GM12878 (cell line): ENCODE results near the gene FOXP3. TPM values are rescaled to one million over a fixed set of nuclear protein-coding genes. Genes with fewer than 3 reads are reported as not detected.

ENCODE experiments used
- ATAC-seq: fragments of 200-7000 bp; cut with Tn5 transposase; 3 replicates; pipeline ENCODE4 v1.9.1; 2020; ENCODE audit warnings: mild to moderate bottlenecking, moderate library complexity
- BruUV-seq: library from RNA; stranded (reverse); fragments of 400-500 nt; replicated peaks from 2 replicates; lab custom pipeline; 2021; lab: Mats Ljungman, UMichigan
- CTCF ChIA-PET: fragments of 300-600 bp; sonication (Branson Sonifier 250); formaldehyde crosslinking; extraction: SDS; loops from one replicate; lab custom pipeline; 2021; ENCODE audit warnings: inconsistent platforms; lab: Yijun Ruan, JAX
- POLR2A ChIA-PET: fragments of 350-600 bp; formaldehyde crosslinking; extraction: SDS; loops from one replicate; lab custom pipeline; 2021; ENCODE audit warnings: inconsistent platforms; lab: Charles Lee
- RAD21 ChIA-PET: fragments of 300-600 bp; sonication (Branson Sonifier 250); formaldehyde crosslinking; loops from one replicate; lab custom pipeline; 2023; ENCODE audit warnings: antibody characterized with exemption; ENCODE audit not compliant: unreplicated experiment; lab: Charles Lee
- SMC1A ChIA-PET: fragments of 300-600 bp; sonication (Branson Sonifier 250); formaldehyde crosslinking; loops from one replicate; lab custom pipeline; 2023; ENCODE audit not compliant: unreplicated experiment, uncharacterized antibody; lab: Charles Lee
- DNase-seq: peaks from one replicate; pipeline ENCODE4 v3.0.0-alpha.2; 2011; ENCODE audit warnings: low read depth, low spot score
- FAIRE-seq: peaks from 3 replicates; lab custom pipeline; 2011; peaks lifted over from hg19 to GRCh38; lab: Jason Lieb, UNC
- H2AFZ ChIP-seq: 2 replicates; pipeline ENCODE4 v1.6.0; 2011; ENCODE audit warnings: low read depth, low read length, control low read depth; ENCODE audit not compliant: control insufficient read depth
- H3K27ac ChIP-seq: 2 replicates; pipeline ENCODE4 v1.5.1; 2011; ENCODE audit warnings: control low read depth; ENCODE audit not compliant: control insufficient read depth, insufficient read depth
- H3K27me3 ChIP-seq, 2 experiments: replicated peaks in 1 of 2; 2 replicates each; pipeline versions ENCODE4 v1.6.0 to v1.6.1; 2011; ENCODE audit warnings: low read length in 1 of 2; ENCODE audit not compliant: control insufficient read depth in 2 of 2, insufficient read depth in 2 of 2
- H3K36me3 ChIP-seq, 2 experiments: 2 replicates each; pipeline ENCODE4 v1.5.1; 2011; ENCODE audit warnings: low read length in 1 of 2; ENCODE audit not compliant: control insufficient read depth in 2 of 2, insufficient read depth in 2 of 2
- H3K4me1 ChIP-seq: 2 replicates; pipeline ENCODE4 v1.6.1; 2011; ENCODE audit warnings: mild to moderate bottlenecking, low read length, moderate library complexity, mixed read lengths; ENCODE audit not compliant: control insufficient read depth, insufficient read depth
- H3K4me2 ChIP-seq: 2 replicates; pipeline ENCODE4 v1.6.0; 2011; ENCODE audit warnings: control low read depth; ENCODE audit not compliant: control insufficient read depth, insufficient read depth
- H3K4me3 ChIP-seq: fragments of 200-600 bp; sonication (generic); 2 replicates; pipeline ENCODE4 v1.5.1; 2016
- H3K79me2 ChIP-seq: 2 replicates; pipeline ENCODE4 v1.6.0; 2011; ENCODE audit warnings: low read length; ENCODE audit not compliant: control insufficient read depth, insufficient read depth
- H3K9ac ChIP-seq: 2 replicates; pipeline ENCODE4 v1.8.0; 2011; ENCODE audit warnings: low read length, control low read depth, mixed read lengths; ENCODE audit not compliant: control insufficient read depth, insufficient read depth
- H3K9me3 ChIP-seq: replicated peaks from 3 replicates; pipeline ENCODE4 v1.5.1; 2011; ENCODE audit warnings: mild to moderate bottlenecking, low read length; ENCODE audit not compliant: control insufficient read depth, insufficient read depth
- H4K20me1 ChIP-seq: 2 replicates; pipeline ENCODE4 v1.6.0; 2011; ENCODE audit not compliant: control insufficient read depth, insufficient read depth
- BHLHE40 ChIP-seq, 2 experiments: fragments of 450-650 bp in 1 of 2; IDR thresholded peaks; 2 replicates each; pipeline ENCODE4 v1.6.1; 2011 to 2017; ENCODE audit warnings: low read depth in 2 of 2, borderline replicate concordance in 1 of 2, improper control_type of control experiment in 1 of 2, low read length in 1 of 2, mild to moderate bottlenecking in 1 of 2
- CBFB ChIP-seq: IDR thresholded peaks from 2 replicates; pipeline ENCODE4 v1.6.1; 2016; ENCODE audit warnings: antibody characterized with exemption, low read depth
- NR2F1 ChIP-seq: fragments of 450-650 bp; conservative IDR thresholded peaks from 2 replicates; pipeline ENCODE4 v1.6.1; 2017; ENCODE audit warnings: mild to moderate bottlenecking
- PKNOX1 ChIP-seq: fragments of 450-650 bp; IDR thresholded peaks from 2 replicates; pipeline ENCODE4 v1.6.1; 2016; ENCODE audit warnings: mild to moderate bottlenecking
- REST ChIP-seq: IDR thresholded peaks from 2 replicates; pipeline ENCODE4 v1.6.1; 2012; ENCODE audit warnings: mild to moderate bottlenecking, low read depth, low read length
- SPI1 ChIP-seq: IDR thresholded peaks from 2 replicates; pipeline ENCODE4 v1.6.1; 2011; ENCODE audit warnings: low read depth, mild to moderate bottlenecking, low read length, moderate library complexity, borderline replicate concordance; ENCODE audit not compliant: insufficient read depth
- TAF1 ChIP-seq: IDR thresholded peaks from 2 replicates; pipeline ENCODE4 v1.6.1; 2011; ENCODE audit warnings: mild to moderate bottlenecking, low read depth, low read length, borderline replicate concordance
- TCF3 ChIP-seq: IDR thresholded peaks from 2 replicates; pipeline ENCODE4 v1.6.1; 2012; ENCODE audit warnings: low read depth, mild to moderate bottlenecking, low read length, borderline replicate concordance; ENCODE audit not compliant: insufficient read depth
- WRNIP1 ChIP-seq: IDR thresholded peaks from 2 replicates; pipeline ENCODE4 v1.6.1; 2011; ENCODE audit warnings: low read depth, low read length, improper control_type of control experiment, borderline replicate concordance
- ZBED1 ChIP-seq: IDR thresholded peaks from 2 replicates; pipeline ENCODE4 v1.6.1; 2016; ENCODE audit warnings: borderline replicate concordance
- ZBTB33 ChIP-seq: fragments of 450-650 bp; IDR thresholded peaks from 2 replicates; pipeline ENCODE4 v1.6.1; 2017; ENCODE audit warnings: mild to moderate bottlenecking
- WGBS: methylation state at CpG from one replicate; pipeline ENCODE4 v1.1.6; 2016; ENCODE audit warnings: low lambda C conversion rate; ENCODE audit not compliant: insufficient replicate concordance, insufficient coverage; ENCODE audit errors: missing lambda C conversion rate; 5-methylcytosine and 5-hydroxymethylcytosine counted together
- in situ Hi-C: fragments of 300-500 bp; cut with MboI; formaldehyde crosslinking; loops from 9 replicates; pipeline ENCODE4 v1.14.3; 2018; ENCODE audit warnings: mixed read lengths
- intact Hi-C: fragments of 100-400 bp; cut with micrococcal nuclease; formaldehyde crosslinking; loops from one replicate; pipeline ENCODE4 v1.14.2; 2022; ENCODE audit not compliant: unreplicated experiment
- polyA plus RNA-seq, 11 experiments: library from polyadenylated mRNA; depleted of rRNA in 4 of 11; unstranded in 6 of 11; stranded (reverse) in 5 of 11; fragments of >200 nt; fragmentation: Nextera tagmentation in 4 of 11; fragmentation: Illumina TruSeq in 1 of 11; extraction: Ambion mirVana in 4 of 11; extraction: Trizol in 1 of 11; gene quantifications; 1 replicate in 1 of 11; 2 replicates in 10 of 11; pipeline versions ENCODE4 v1.2.1 to v1.2.3, GENCODE V29; 2011 to 2016; ENCODE audit warnings: inconsistent platforms in 2 of 11, missing spikeins in 2 of 11, low read depth in 1 of 11
- total RNA-seq, 4 experiments: library from RNA; depleted of rRNA in 3 of 4; stranded (reverse); fragments of >200 nt in 3 of 4; fragmentation: Illumina TruSeq in 1 of 4; extraction: Trizol in 1 of 4; gene quantifications; 2 replicates each; pipeline versions ENCODE4 v1.2.1 to v1.2.3, GENCODE V29; 2013 to 2021

The FOXP3 gene
- total and polyA plus RNA-seq, 10 of the 15 experiments (the other 5 are each of a cell fraction or from before 2014, with no cell fraction given), result 0.02 to 0.21 (median 0.08) TPM; not detected in 3

- TF ChIP-seq ZBTB33 (no peak), SPI1 (no peak), REST (no peak)
Measured at GRCh38 chrX:49206543-49206942, 58.0 kb downstream of the FOXP3 start (continued).

GRCh38 chrX:49205443-49205842, 59.1 kb downstream of the FOXP3 start:
- FAIRE-seq, result no peak
- CTCF ChIA-PET, result no interaction called here
- intact Hi-C loops, result no loop called here

More at GRCh38 chrX:49205443-49205842, 59.1 kb downstream of the FOXP3 start:
- Histone ChIP-seq H3K79me2 (no peaks in the 10 kb centered on the region), H3K36me3 (no peaks in the 10 kb centered on the region), H2AFZ (no peak overlapping the region), H3K4me1 (no peaks in the 10 kb centered on the region), H3K27ac (no peak overlapping the region), H3K4me3 (no peak overlapping the region), H3K9ac (no peak overlapping the region), H3K4me2 (no peak overlapping the region), H3K27me3 (no peaks in the 10 kb centered on the region), H3K9me3 (no peaks in the 10 kb centered on the region), H4K20me1 (no peaks in the 10 kb centered on the region)
- DNase-seq, result no peak
- ChIA-PET POLR2A (no interaction called here), SMC1A (no interaction called here), RAD21 (no interaction called here)
- in situ Hi-C loops, result no loop called here
- ATAC-seq, result no peak
- no TSS peak for BruUV-seq
- TF ChIP-seq CBFB (no peak), BHLHE40 (IDR thresholded peaks at IDR 0.05; ENCODE audit: borderline replicate concordance in 1 of 2, low read depth in 2 of 2, low read length in 1 of 2) (no peak), TAF1 (no peak), TCF3 (no peak), ZBED1 (no peak), ZBTB33 (no peak), PKNOX1 (no peak), WRNIP1 (no peak), NR2F1 (no peak)
- WGBS, result 42% methylated on average over 12 of the region's 13 CpGs
